Neural progenitor cell (in vitro differentiated cells): Measurements from ENCODE around the gene IDI2.

Source experiments
- CTCF ChIP-seq: fragments of 200-600 bp; sonication (generic); IDR thresholded peaks from 2 replicates; pipeline ENCODE4 v1.5.1; 2017; ENCODE audit warnings: antibody characterized with exemption, mild to moderate bottlenecking
- EZH2 ChIP-seq: fragments of 200-600 bp; sonication (generic); IDR thresholded peaks from 2 replicates; pipeline ENCODE4 v1.6.1; 2017; ENCODE audit warnings: antibody characterized with exemption, mild to moderate bottlenecking, moderate library complexity
- EZH2phosphoT487 ChIP-seq: fragments of 200-600 bp; sonication (generic); IDR thresholded peaks from 2 replicates; pipeline ENCODE4 v1.6.1; 2017; ENCODE audit warnings: antibody characterized with exemption

DNA sequence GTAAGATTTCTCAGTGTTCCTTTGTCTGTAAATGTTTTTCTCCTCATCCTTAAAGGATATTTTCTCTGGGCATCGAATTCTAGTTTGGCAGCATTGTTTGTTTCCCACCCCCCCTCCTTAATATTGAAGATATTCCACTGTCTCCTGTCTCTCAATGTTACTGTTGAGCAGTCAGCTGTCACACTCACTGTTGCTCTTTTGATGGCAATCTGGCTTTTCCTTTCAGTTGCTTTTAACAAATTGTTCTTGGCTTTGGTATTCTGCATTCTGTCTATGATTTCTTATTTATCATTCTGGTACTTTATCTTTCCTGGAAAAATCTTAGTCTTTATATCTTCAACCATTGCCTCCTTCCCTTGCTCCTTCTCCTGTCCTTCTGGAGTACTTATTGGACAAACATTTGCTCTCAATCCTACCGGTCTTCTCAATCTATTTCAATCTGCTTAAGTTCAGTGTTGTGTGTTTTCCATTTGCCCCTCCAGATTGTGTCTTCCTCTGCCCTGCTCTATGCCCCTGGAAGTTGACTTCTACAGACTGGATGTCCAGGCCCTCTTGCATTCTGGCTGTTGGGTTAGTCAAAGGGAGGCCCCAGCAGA, 46.7 kb downstream of the IDI2 start:
- no peak for TF ChIP-seq CTCF
- TF ChIP-seq EZH2 = no peak
- TF ChIP-seq EZH2phosphoT487 = no peak
